Measurements from ENCODE around the gene INIP.

The INIP gene

GRCh38 chr9:112753725-112754124 is 35.8 kb upstream of the INIP start:
- H3K36me3 ChIP-seq (ENCODE audit: insufficient read depth): no peaks in the 10 kb centered on the region
- no peaks in the 10 kb centered on the region for H4K20me1 ChIP-seq (ENCODE audit: insufficient read depth)
- H2AFZ ChIP-seq (ENCODE audit: low read depth): no peak overlapping the region
- no peaks in the 10 kb centered on the region for H3K27me3 ChIP-seq (ENCODE audit: insufficient read depth, low read depth)
- H3K4me3 ChIP-seq (IDR thresholded peaks at IDR 0.05; ENCODE audit: insufficient read depth, low read depth, low read length): no peak overlapping the region
- H3K79me2 ChIP-seq (ENCODE audit: insufficient read depth, low read depth): no peaks in the 10 kb centered on the region
- peaks cover 23% of the 10 kb centered on the region for H3K4me1 ChIP-seq (ENCODE audit: low read depth, poor library complexity, severe bottlenecking)
- no peak overlapping the region for H3K4me2 ChIP-seq
- no peak overlapping the region for H3K9ac ChIP-seq
- TF ChIP-seq, protein P1, sequence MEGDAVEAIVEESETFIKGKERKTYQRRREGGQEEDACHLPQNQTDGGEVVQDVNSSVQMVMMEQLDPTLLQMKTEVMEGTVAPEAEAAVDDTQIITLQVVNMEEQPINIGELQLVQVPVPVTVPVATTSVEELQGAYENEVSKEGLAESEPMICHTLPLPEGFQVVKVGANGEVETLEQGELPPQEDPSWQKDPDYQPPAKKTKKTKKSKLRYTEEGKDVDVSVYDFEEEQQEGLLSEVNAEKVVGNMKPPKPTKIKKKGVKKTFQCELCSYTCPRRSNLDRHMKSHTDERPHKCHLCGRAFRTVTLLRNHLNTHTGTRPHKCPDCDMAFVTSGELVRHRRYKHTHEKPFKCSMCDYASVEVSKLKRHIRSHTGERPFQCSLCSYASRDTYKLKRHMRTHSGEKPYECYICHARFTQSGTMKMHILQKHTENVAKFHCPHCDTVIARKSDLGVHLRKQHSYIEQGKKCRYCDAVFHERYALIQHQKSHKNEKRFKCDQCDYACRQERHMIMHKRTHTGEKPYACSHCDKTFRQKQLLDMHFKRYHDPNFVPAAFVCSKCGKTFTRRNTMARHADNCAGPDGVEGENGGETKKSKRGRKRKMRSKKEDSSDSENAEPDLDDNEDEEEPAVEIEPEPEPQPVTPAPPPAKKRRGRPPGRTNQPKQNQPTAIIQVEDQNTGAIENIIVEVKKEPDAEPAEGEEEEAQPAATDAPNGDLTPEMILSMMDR (conservative IDR thresholded peaks at IDR 0.05; ENCODE audit: low read depth, low read length): no peak
- no peak overlapping the region for H3K27ac ChIP-seq

GRCh38 chr9:112752334-112753125 is 34.6 kb upstream of the INIP start:
- peaks cover 23% of the 10 kb centered on the region for H3K4me1 ChIP-seq (ENCODE audit: low read depth, poor library complexity, severe bottlenecking)
- H3K27ac ChIP-seq: no peak overlapping the region
- no peak overlapping the region for H3K9ac ChIP-seq
- TF ChIP-seq, protein P1 (conservative IDR thresholded peaks at IDR 0.05; ENCODE audit: low read depth, low read length): no peak
- no peaks in the 10 kb centered on the region for H3K79me2 ChIP-seq (ENCODE audit: insufficient read depth, low read depth)
- H3K27me3 ChIP-seq (ENCODE audit: insufficient read depth, low read depth): no peaks in the 10 kb centered on the region
- peak overlapping the region; percentile 68 for H3K4me2 ChIP-seq
- H4K20me1 ChIP-seq (ENCODE audit: insufficient read depth): no peaks in the 10 kb centered on the region
- no peaks in the 10 kb centered on the region for H3K36me3 ChIP-seq (ENCODE audit: insufficient read depth)
- H3K4me3 ChIP-seq (IDR thresholded peaks at IDR 0.05; ENCODE audit: insufficient read depth, low read depth, low read length): no peak overlapping the region
- H2AFZ ChIP-seq (ENCODE audit: low read depth): no peak overlapping the region

GRCh38 chr9:112751056-112751795 is 33.3 kb upstream of the INIP start:
- TF ChIP-seq, protein P1 (conservative IDR thresholded peaks at IDR 0.05; ENCODE audit: low read depth, low read length): no peak
- H3K9ac ChIP-seq: peak overlapping the region; percentile 52
- H3K79me2 ChIP-seq (ENCODE audit: insufficient read depth, low read depth): no peaks in the 10 kb centered on the region
- H3K36me3 ChIP-seq (ENCODE audit: insufficient read depth): no peaks in the 10 kb centered on the region
- H3K27ac ChIP-seq: no peak overlapping the region
- H2AFZ ChIP-seq (ENCODE audit: low read depth): peak overlapping the region; percentile 94
- peak overlapping the region; percentile 68 for H3K4me2 ChIP-seq
- no peaks in the 10 kb centered on the region for H3K27me3 ChIP-seq (ENCODE audit: insufficient read depth, low read depth)
- no peak overlapping the region for H3K4me3 ChIP-seq (IDR thresholded peaks at IDR 0.05; ENCODE audit: insufficient read depth, low read depth, low read length)
- no peaks in the 10 kb centered on the region for H4K20me1 ChIP-seq (ENCODE audit: insufficient read depth)
- peaks cover 23% of the 10 kb centered on the region for H3K4me1 ChIP-seq (ENCODE audit: low read depth, poor library complexity, severe bottlenecking)

GRCh38 chr9:112750764-112751055 is 32.8 kb upstream of the INIP start:
- Histone ChIP-seq H3K9ac (peak overlapping the region; percentile 52; the same call in 1 of the 2 replicates), H3K79me2 (ENCODE audit: insufficient read depth, low read depth) (no peaks in the 10 kb centered on the region), H3K27ac (no peak overlapping the region), H3K4me3 (IDR thresholded peaks at IDR 0.05; ENCODE audit: insufficient read depth, low read depth, low read length) (no peak overlapping the region), H3K4me1 (ENCODE audit: low read depth, poor library complexity, severe bottlenecking) (peaks cover 23% of the 10 kb centered on the region), H3K36me3 (ENCODE audit: insufficient read depth) (no peaks in the 10 kb centered on the region), H3K27me3 (ENCODE audit: insufficient read depth, low read depth) (no peaks in the 10 kb centered on the region), H4K20me1 (ENCODE audit: insufficient read depth) (no peaks in the 10 kb centered on the region), H2AFZ (ENCODE audit: low read depth) (peak overlapping the region; percentile 94), H3K4me2 (peak overlapping the region; percentile 68; the same call in 1 of the 2 replicates)
- TF ChIP-seq, protein P1 (conservative IDR thresholded peaks at IDR 0.05; ENCODE audit: low read depth, low read length): no peak
